GM21390 (cell line): ENCODE data around the gene PLEKHG4.

ENCODE experiments used
- ATAC-seq: cut with Tn5 transposase; IDR thresholded peaks from one replicate; pipeline ENCODE4 v1.9.1; 2021; ENCODE audit not compliant: unreplicated experiment

The PLEKHG4 gene

DNA sequence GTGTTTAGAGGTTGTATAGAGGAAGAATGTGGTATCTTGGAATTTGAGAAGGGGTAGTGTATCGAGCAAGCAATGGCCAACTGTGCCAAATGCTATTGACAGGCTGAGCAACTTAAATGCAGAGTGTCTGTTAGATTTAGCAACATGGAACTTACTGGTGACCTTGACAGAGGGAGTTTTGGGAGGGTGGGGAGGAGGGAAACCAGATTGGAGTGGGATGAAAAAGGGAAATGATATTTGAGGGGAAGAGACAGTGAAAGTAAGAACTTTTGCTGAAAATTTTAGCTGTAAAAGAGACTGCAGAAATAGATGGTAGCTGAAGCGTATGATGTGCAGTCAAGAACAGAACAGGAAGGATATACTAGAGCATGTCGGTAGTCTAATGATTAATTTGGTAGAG, 48.4 kb downstream of the PLEKHG4 start:
- ATAC-seq, result no peak

DNA sequence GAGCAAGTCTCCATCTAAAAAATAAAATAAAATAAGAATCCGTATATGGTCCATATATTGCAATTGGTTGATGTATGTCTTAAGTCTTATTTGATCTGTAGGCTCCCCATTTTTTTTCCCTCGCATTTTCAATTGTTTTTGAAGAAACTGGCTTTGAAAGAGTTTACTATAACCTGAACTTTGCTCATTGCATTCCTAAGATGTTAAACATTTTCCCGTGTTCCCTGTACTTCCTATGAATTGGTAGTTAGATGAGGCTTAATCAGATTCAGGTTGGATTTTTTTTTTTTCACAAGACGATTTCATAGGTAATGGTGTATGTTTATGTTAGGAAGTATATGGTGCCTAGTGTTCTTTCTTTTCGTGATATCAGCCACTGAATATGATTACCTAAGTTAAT, 50.6 kb downstream of the PLEKHG4 start:
- no peak for ATAC-seq

GRCh38 chr16:67333315-67333714, 54.0 kb downstream of the PLEKHG4 start:
- ATAC-seq, result no peak

DNA sequence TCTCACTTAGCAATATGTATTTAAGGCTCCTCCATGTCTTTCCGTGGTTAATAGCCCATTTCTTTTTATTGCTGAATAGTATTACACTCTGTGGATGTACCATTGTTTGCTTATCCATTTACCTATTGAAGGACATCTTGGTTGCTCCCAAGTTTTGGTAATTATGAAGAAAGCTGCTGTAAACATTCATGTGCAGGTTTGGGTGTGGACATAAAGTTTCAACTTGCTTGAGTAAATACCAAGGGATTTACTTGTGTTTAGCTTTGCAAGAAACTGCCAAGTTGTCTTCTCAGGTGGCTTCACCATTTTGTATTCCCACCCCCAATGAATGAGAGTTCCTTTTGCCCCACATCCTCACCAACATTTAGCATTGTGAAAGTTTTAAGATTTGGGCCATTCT, 56.8 kb downstream of the PLEKHG4 start:
- no peak for ATAC-seq

DNA sequence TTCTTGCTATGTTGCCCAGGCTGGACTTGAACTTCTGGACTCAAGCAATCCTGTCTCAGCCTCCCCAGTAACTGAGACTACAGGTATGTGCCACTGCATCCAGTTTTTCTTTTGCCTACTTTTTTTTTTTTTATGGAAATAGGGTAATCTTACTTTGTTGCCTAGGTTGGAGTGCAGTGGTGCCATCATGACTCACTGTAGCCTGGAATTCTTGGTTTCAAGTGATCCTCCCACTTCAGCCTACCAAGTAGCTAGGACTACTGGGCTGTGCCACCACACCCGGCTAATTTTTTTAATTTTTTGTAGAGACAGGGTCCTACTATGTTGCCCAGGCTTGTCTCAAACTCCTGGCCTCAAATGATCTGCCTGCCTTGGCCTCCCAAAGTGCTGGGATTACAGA, 57.3 kb downstream of the PLEKHG4 start:
- no peak for ATAC-seq
